ENCODE data around the gene UNC80. TPM values are rescaled to one million over a fixed set of nuclear protein-coding genes. Genes with fewer than 3 reads are reported as not detected.

The UNC80 gene
- total and polyA plus RNA-seq, 2 of the 13 experiments (the other 11 are each of a cell fraction or from before 2014, with no cell fraction given): not detected

DNA sequence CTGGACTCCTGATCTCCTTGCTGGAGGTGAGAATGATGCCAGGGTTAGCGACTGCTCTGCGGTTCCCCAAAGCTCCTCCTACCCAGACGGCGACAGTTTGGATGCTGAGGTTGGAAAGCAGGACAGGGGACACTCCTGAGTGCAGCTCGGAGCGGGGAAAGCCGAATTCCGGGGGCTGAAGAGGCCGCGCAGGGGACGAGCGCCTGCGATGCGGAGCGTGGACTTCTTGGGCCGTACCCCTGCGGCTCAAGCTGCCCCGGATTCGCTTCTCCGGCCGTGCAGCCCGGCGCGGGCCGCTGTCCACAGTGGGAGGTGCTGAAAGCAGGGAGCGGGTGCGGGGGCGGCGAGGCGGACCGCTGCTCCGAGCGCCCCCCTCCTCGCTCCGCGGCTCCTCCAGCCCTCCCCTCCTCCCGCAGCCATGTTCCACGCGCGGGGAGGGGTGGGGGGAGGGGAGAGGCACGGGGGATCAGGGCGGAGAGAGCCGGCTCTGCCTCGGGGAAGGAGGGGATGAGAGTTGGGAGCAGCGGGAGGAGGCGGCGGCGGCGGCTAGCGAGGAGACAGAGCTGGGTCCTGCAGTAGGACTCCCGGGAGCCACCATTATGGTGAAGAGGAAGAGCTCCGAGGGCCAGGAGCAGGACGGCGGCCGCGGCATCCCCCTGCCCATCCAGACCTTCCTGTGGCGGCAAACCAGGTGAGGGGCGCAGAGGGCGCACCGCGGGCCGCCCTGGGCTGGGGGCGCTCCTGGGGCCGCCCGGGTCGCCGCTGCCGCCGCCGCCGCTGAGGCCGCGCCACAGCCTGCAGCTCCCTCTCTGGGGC, at the start of gene UNC80 (continued):
- no peak for TF ChIP-seq ZNF737 (CRISPR knock-in tag; IDR thresholded peaks at IDR 0.05; ENCODE audit: borderline replicate concordance)
- TF ChIP-seq, protein P1, sequence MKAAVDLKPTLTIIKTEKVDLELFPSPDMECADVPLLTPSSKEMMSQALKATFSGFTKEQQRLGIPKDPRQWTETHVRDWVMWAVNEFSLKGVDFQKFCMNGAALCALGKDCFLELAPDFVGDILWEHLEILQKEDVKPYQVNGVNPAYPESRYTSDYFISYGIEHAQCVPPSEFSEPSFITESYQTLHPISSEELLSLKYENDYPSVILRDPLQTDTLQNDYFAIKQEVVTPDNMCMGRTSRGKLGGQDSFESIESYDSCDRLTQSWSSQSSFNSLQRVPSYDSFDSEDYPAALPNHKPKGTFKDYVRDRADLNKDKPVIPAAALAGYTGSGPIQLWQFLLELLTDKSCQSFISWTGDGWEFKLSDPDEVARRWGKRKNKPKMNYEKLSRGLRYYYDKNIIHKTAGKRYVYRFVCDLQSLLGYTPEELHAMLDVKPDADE (CRISPR knock-in tag; IDR thresholded peaks at IDR 0.05): peak; percentile 98
- peak; percentile 98 for TF ChIP-seq HOXA5 (CRISPR knock-in tag; IDR thresholded peaks at IDR 0.05)
- peak; percentile 94 for TF ChIP-seq ZNF781 (CRISPR knock-in tag; IDR thresholded peaks at IDR 0.05; ENCODE audit: borderline replicate concordance, not compliant biosample characterization)
- peak; percentile 80; the same call in 1 of the 2 replicates for TF ChIP-seq ZSCAN31 (CRISPR knock-in tag; IDR thresholded peaks at IDR 0.05; ENCODE audit: low read depth)
- TF ChIP-seq ZUFSP (CRISPR knock-in tag; IDR thresholded peaks at IDR 0.05; ENCODE audit: borderline replicate concordance): no peak
- TF ChIP-seq, protein P2, sequence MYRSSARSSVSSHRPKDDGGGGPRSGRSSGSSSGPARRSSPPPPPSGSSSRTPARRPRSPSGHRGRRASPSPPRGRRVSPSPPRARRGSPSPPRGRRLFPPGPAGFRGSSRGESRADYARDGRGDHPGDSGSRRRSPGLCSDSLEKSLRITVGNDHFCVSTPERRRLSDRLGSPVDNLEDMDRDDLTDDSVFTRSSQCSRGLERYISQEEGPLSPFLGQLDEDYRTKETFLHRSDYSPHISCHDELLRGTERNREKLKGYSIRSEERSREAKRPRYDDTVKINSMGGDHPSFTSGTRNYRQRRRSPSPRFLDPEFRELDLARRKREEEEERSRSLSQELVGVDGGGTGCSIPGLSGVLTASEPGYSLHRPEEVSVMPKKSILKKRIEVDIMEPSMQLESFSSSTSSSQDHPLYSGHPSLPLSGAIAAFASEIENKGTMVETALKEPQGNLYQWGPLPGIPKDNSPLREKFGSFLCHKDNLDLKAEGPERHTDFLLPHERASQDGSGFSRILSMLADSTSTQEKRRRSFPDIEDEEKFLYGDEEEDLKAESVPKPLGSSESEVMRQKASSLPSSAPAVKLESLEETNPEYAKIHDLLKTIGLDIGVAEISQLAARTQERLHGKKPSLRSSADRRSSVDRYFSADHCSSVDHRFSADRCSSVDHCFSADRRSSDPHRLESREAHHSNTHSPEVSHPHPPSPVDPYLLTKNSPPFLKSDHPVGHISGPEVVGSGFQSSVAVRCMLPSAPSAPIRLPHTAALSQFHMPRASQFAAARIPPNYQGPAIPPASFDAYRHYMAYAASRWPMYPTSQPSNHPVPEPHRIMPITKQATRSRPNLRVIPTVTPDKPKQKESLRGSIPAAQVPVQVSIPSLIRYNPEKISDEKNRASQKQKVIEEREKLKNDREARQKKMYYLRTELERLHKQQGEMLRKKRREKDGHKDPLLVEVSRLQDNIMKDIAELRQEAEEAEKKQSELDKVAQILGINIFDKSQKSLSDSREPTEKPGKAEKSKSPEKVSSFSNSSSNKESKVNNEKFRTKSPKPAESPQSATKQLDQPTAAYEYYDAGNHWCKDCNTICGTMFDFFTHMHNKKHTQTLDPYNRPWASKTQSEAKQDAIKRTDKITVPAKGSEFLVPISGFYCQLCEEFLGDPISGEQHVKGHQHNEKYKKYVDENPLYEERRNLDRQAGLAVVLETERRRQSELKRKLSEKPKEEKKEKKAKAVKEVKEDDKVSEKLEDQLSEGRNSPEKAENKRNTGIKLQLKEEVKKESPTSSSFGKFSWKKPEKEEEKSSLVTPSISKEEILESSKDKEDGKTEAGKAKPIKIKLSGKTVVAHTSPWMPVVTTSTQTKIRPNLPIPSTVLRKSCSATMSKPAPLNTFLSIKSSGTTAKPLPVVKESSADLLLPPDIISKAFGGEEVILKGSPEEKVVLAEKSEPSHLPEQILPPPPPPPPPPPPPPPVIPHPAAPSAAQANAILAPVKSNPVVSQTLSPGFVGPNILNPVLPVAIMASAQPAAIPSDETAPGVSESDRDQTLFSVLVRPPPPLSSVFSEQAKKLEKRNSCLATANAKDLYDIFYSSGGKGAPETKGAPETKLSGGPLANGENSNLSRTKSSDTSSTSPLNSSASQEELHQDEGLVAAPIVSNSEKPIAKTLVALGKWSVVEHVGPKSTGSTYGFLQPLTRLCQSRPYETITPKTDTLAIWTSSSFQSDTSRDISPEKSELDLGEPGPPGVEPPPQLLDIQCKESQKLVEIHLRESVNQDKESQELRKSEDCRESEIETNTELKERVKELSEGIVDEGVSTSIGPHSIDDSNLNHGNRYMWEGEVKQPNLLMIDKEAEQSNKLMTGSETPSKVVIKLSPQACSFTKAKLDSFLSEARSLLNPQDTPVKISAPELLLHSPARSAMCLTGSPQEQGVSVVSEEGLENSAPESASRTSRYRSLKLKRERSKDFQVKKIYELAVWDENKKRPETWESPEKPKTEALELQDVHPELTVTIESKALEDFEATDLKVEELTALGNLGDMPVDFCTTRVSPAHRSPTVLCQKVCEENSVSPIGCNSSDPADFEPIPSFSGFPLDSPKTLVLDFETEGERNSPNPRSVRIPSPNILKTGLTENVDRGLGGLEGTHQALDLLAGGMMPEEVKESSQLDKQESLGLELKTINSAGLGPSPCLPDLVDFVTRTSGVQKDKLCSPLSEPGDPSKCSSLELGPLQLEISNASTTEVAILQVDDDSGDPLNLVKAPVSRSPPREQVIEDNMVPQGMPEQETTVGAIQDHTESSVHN (CRISPR knock-in tag; IDR thresholded peaks at IDR 0.05): peak; percentile 75; the same call in 1 of the 2 replicates
- peak; percentile 62; the same call in 1 of the 2 replicates for TF ChIP-seq NFE2L1 (CRISPR knock-in tag; IDR thresholded peaks at IDR 0.05; ENCODE audit: borderline replicate concordance)
- TF ChIP-seq, protein P3, sequence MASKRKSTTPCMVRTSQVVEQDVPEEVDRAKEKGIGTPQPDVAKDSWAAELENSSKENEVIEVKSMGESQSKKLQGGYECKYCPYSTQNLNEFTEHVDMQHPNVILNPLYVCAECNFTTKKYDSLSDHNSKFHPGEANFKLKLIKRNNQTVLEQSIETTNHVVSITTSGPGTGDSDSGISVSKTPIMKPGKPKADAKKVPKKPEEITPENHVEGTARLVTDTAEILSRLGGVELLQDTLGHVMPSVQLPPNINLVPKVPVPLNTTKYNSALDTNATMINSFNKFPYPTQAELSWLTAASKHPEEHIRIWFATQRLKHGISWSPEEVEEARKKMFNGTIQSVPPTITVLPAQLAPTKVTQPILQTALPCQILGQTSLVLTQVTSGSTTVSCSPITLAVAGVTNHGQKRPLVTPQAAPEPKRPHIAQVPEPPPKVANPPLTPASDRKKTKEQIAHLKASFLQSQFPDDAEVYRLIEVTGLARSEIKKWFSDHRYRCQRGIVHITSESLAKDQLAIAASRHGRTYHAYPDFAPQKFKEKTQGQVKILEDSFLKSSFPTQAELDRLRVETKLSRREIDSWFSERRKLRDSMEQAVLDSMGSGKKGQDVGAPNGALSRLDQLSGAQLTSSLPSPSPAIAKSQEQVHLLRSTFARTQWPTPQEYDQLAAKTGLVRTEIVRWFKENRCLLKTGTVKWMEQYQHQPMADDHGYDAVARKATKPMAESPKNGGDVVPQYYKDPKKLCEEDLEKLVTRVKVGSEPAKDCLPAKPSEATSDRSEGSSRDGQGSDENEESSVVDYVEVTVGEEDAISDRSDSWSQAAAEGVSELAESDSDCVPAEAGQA (IDR thresholded peaks at IDR 0.05; ENCODE audit: low read depth): no peak
- TF ChIP-seq, protein P3 (CRISPR knock-in tag; IDR thresholded peaks at IDR 0.05; ENCODE audit: borderline replicate concordance): peak; percentile 85; the same call in 1 of the 2 replicates
